ENCODE results near the gene KDM2B. TPM values are rescaled to one million over a fixed set of nuclear protein-coding genes. Genes with fewer than 3 reads are reported as not detected.
A peak's percentile ranks its signal among the peaks of the same experiment; 100 is the strongest.

Gene KDM2B
- total and polyA plus RNA-seq, 2 donors (not counting 1 experiment from before 2014, with no cell fraction given) = 108 to 126 TPM

GRCh38 chr12:121428883-121429282 is 151.9 kb downstream of the KDM2B start:
- no peak for TF ChIP-seq EZH2 (IDR thresholded peaks at IDR 0.05; ENCODE audit: borderline replicate concordance, insufficient read depth, low read depth, low read length, poor library complexity, severe bottlenecking)
- TF ChIP-seq, protein P1, sequence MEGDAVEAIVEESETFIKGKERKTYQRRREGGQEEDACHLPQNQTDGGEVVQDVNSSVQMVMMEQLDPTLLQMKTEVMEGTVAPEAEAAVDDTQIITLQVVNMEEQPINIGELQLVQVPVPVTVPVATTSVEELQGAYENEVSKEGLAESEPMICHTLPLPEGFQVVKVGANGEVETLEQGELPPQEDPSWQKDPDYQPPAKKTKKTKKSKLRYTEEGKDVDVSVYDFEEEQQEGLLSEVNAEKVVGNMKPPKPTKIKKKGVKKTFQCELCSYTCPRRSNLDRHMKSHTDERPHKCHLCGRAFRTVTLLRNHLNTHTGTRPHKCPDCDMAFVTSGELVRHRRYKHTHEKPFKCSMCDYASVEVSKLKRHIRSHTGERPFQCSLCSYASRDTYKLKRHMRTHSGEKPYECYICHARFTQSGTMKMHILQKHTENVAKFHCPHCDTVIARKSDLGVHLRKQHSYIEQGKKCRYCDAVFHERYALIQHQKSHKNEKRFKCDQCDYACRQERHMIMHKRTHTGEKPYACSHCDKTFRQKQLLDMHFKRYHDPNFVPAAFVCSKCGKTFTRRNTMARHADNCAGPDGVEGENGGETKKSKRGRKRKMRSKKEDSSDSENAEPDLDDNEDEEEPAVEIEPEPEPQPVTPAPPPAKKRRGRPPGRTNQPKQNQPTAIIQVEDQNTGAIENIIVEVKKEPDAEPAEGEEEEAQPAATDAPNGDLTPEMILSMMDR (IDR thresholded peaks at IDR 0.05) = no peak
- no peak overlapping the region for H3K27ac Mint-ChIP-seq
- H3K9ac ChIP-seq (ENCODE audit: low read length) = no peak overlapping the region
- peaks cover 1 to 81% of the 10 kb centered on the region in 2 experiments for H3K36me3 ChIP-seq (replicated peaks in 1 of 2; ENCODE audit: control extremely low read depth in 1 of 2, control insufficient read depth in 1 of 2, extremely low read depth in 1 of 2, insufficient read depth in 2 of 2, low read length in 1 of 2)
- H3K4me1 Mint-ChIP-seq = peaks cover 20% of the 10 kb centered on the region
- H3K4me2 ChIP-seq (replicated peaks; ENCODE audit: low read depth, low read length, poor library complexity, severe bottlenecking) = no peak overlapping the region
- no peaks in the 10 kb centered on the region for H3K27me3 ChIP-seq (replicated peaks in 1 of 4; ENCODE audit: control extremely low read depth in 1 of 4, control insufficient read depth in 3 of 4, insufficient read depth in 4 of 4, low read length in 3 of 4)
- H3K79me2 ChIP-seq (ENCODE audit: control insufficient read depth, insufficient read depth, low read length) = peaks cover 20% of the 10 kb centered on the region
- WGBS (ENCODE audit: insufficient coverage) = no CpG with 5 or more reads among the region's 6 CpGs
- no peak overlapping the region for H3K4me3 ChIP-seq (ENCODE audit: control extremely low read depth in 1 of 5, extremely low read depth in 1 of 5, insufficient read depth in 1 of 5, low read depth in 2 of 5, low read length in 4 of 5)
- H3K4me3 Mint-ChIP-seq = no peak overlapping the region
- H4K20me1 ChIP-seq (ENCODE audit: control insufficient read depth, insufficient read depth, low read length, poor library complexity, severe bottlenecking) = peaks cover 29% of the 10 kb centered on the region
- no peak overlapping the region for H2AFZ ChIP-seq (ENCODE audit: insufficient read depth, low read depth, low read length, poor library complexity, severe bottlenecking)
- ChIA-PET CTCF (interaction anchor here (0.6 to 1.7 kb wide), 3 partner anchors 14 to 74 kb away, joined by 3 to 5 read pairs (median 3); no protein-coding TSS in a partner anchor), POLR2A (no interaction called here)
- DNase-seq (no peak), ATAC-seq (ENCODE audit: low read depth) (no peak)
- H3K27me3 Mint-ChIP-seq = no peaks in the 10 kb centered on the region
- H3K9me3 Mint-ChIP-seq (ENCODE audit: insufficient read depth) = no peaks in the 10 kb centered on the region
- intact Hi-C loops (cut with micrococcal nuclease) = loop anchor here (5.0 kb wide), 1 partner anchor 37 kb away; no protein-coding TSS in a partner anchor
- peaks cover 12 to 25% of the 10 kb centered on the region in 2 donors for H3K4me1 ChIP-seq (ENCODE audit: control insufficient read depth in 2 of 2, insufficient read depth in 2 of 2, low read length in 2 of 2)
- H3K27ac ChIP-seq (ENCODE audit: low read length in 2 of 2) = no peak overlapping the region
- peaks cover 0 to 12% (median 9%) of the 10 kb centered on the region in 3 donors for H3K9me3 ChIP-seq (ENCODE audit: control extremely low read depth in 1 of 3, control insufficient read depth in 2 of 3, insufficient read depth in 1 of 3, low read length in 2 of 3)

GRCh38 chr12:121427556-121428050 is 153.2 kb downstream of the KDM2B start:
- Histone ChIP-seq H3K79me2 (ENCODE audit: control insufficient read depth, insufficient read depth, low read length) (peaks cover 11% of the 10 kb centered on the region), H3K36me3 (replicated peaks in 1 of 2; ENCODE audit: control extremely low read depth in 1 of 2, control insufficient read depth in 1 of 2, extremely low read depth in 1 of 2, insufficient read depth in 2 of 2, low read length in 1 of 2) (peaks cover 1 to 81% of the 10 kb centered on the region in 2 experiments), H3K9ac (ENCODE audit: low read length) (no peak overlapping the region), H3K4me2 (replicated peaks; ENCODE audit: low read depth, low read length, poor library complexity, severe bottlenecking) (no peak overlapping the region), H3K9me3 (ENCODE audit: control extremely low read depth in 1 of 3, control insufficient read depth in 2 of 3, insufficient read depth in 1 of 3, low read length in 2 of 3) (peaks cover 0 to 18% (median 9%) of the 10 kb centered on the region in 3 donors), H2AFZ (ENCODE audit: insufficient read depth, low read depth, low read length, poor library complexity, severe bottlenecking) (no peak overlapping the region), H3K4me3 (ENCODE audit: control extremely low read depth in 1 of 5, extremely low read depth in 1 of 5, insufficient read depth in 1 of 5, low read depth in 2 of 5, low read length in 4 of 5) (no peak overlapping the region), H3K27ac (ENCODE audit: low read length in 2 of 2) (no peak overlapping the region), H3K4me1 (ENCODE audit: control insufficient read depth in 2 of 2, insufficient read depth in 2 of 2, low read length in 2 of 2) (peaks cover 12 to 25% of the 10 kb centered on the region in 2 donors), H3K27me3 (replicated peaks in 1 of 4; ENCODE audit: control extremely low read depth in 1 of 4, control insufficient read depth in 3 of 4, insufficient read depth in 4 of 4, low read length in 3 of 4) (no peaks in the 10 kb centered on the region), H4K20me1 (ENCODE audit: control insufficient read depth, insufficient read depth, low read length, poor library complexity, severe bottlenecking) (peaks cover 21% of the 10 kb centered on the region)
- Mint-ChIP-seq H3K9me3 (ENCODE audit: insufficient read depth) (no peaks in the 10 kb centered on the region), H3K27me3 (no peaks in the 10 kb centered on the region), H3K27ac (peak overlapping the region; percentile 21), H3K4me3 (no peak overlapping the region), H3K4me1 (peaks cover 20% of the 10 kb centered on the region)
- no peak for TF ChIP-seq EZH2 (IDR thresholded peaks at IDR 0.05; ENCODE audit: borderline replicate concordance, insufficient read depth, low read depth, low read length, poor library complexity, severe bottlenecking)
- TF ChIP-seq, protein P1 (IDR thresholded peaks at IDR 0.05) = no peak
- DNase-seq = no peak
- CTCF ChIA-PET = interaction anchor here (0.7 kb wide), 1 partner anchor 1779 kb away, joined by 3 read pairs; no protein-coding TSS in a partner anchor
- intact Hi-C loops (cut with micrococcal nuclease) = loop anchor here (5.0 kb wide), 1 partner anchor 35 kb away; no protein-coding TSS in a partner anchor
- POLR2A ChIA-PET = no interaction called here
- WGBS (ENCODE audit: insufficient coverage) = no CpG with 5 or more reads among the region's 2 CpGs
- ATAC-seq (ENCODE audit: low read depth) = no peak
